Measurements from ENCODE around the gene AKT3. TPM values are rescaled to one million over a fixed set of nuclear protein-coding genes. Genes with fewer than 3 reads are reported as not detected.
"Not testable (repeated sequence)": the region's sequence is repeated elsewhere in the genome, so short reads cannot be mapped to it uniquely, and the experiment has no call there.

AKT3 gene
- polyA plus RNA-seq, 4 donors = 23.8 to 27.8 (median 24.7) TPM

GRCh38 chr1:243842978-243843511 is 7.0 kb downstream of the AKT3 start:
- no peak for DNase-seq (ENCODE audit: low read depth in 4 of 4, low spot score in 2 of 4)

- no peak for DNase-seq (ENCODE audit: low read depth in 4 of 4, low spot score in 2 of 4)
Measured at GRCh38 chr1:243842161-243842560, 7.9 kb downstream of the AKT3 start.

- DNase-seq (ENCODE audit: low read depth in 4 of 4, low spot score in 2 of 4) = no peak
Measured at GRCh38 chr1:243841507-243841906, 8.5 kb downstream of the AKT3 start.

GRCh38 chr1:243837907-243838535 is 12.0 kb downstream of the AKT3 start:
- DNase-seq (ENCODE audit: low read depth in 4 of 4, low spot score in 2 of 4) = no peak

GRCh38 chr1:243834130-243834529 is 15.9 kb downstream of the AKT3 start:
- DNase-seq (ENCODE audit: low read depth in 4 of 4, low spot score in 2 of 4) = no peak

GRCh38 chr1:243831463-243831862 is 18.6 kb downstream of the AKT3 start:
- no peak for DNase-seq (ENCODE audit: low read depth in 4 of 4, low spot score in 2 of 4)

- no peak for DNase-seq (ENCODE audit: low read depth in 4 of 4, low spot score in 2 of 4)
Measured at GRCh38 chr1:243827206-243827605, 22.8 kb downstream of the AKT3 start.

GRCh38 chr1:243824907-243825306 is 25.1 kb downstream of the AKT3 start:
- DNase-seq (ENCODE audit: low read depth in 4 of 4, low spot score in 2 of 4) = not testable (repeated sequence)

- DNase-seq (ENCODE audit: low read depth in 4 of 4, low spot score in 2 of 4) = no peak
Measured at GRCh38 chr1:243821177-243821680, 28.8 kb downstream of the AKT3 start.

GRCh38 chr1:243819438-243819839 is 30.6 kb downstream of the AKT3 start:
- DNase-seq (ENCODE audit: low read depth in 4 of 4, low spot score in 2 of 4) = no peak

GRCh38 chr1:243818978-243819377 is 31.1 kb downstream of the AKT3 start:
- DNase-seq (ENCODE audit: low read depth in 4 of 4, low spot score in 2 of 4) = no peak

- DNase-seq (ENCODE audit: low read depth in 4 of 4, low spot score in 2 of 4) = no peak
Measured at GRCh38 chr1:243814718-243815117, 35.3 kb downstream of the AKT3 start.

- not testable (repeated sequence) for DNase-seq (ENCODE audit: low read depth in 4 of 4, low spot score in 2 of 4)
Measured at GRCh38 chr1:243807346-243807745, 42.7 kb downstream of the AKT3 start.

- DNase-seq (ENCODE audit: low read depth in 4 of 4, low spot score in 2 of 4) = no peak
Measured at GRCh38 chr1:243806310-243806709, 43.7 kb downstream of the AKT3 start.

GRCh38 chr1:243802736-243803135 is 47.3 kb downstream of the AKT3 start:
- no peak for DNase-seq (ENCODE audit: low read depth in 4 of 4, low spot score in 2 of 4)

GRCh38 chr1:243801378-243801777 is 48.7 kb downstream of the AKT3 start:
- no peak for DNase-seq (ENCODE audit: low read depth in 4 of 4, low spot score in 2 of 4)

GRCh38 chr1:243799908-243800307 is 50.1 kb downstream of the AKT3 start:
- no peak for DNase-seq (ENCODE audit: low read depth in 4 of 4, low spot score in 2 of 4)

- no peak for DNase-seq (ENCODE audit: low read depth in 4 of 4, low spot score in 2 of 4)
Measured at GRCh38 chr1:243798726-243799125, 51.3 kb downstream of the AKT3 start.

GRCh38 chr1:243796016-243796415 is 54.0 kb downstream of the AKT3 start:
- no peak for DNase-seq (ENCODE audit: low read depth in 4 of 4, low spot score in 2 of 4)

GRCh38 chr1:243793298-243793697 is 56.7 kb downstream of the AKT3 start:
- DNase-seq (ENCODE audit: low read depth in 4 of 4, low spot score in 2 of 4) = no peak

GRCh38 chr1:243792891-243793290 is 57.2 kb downstream of the AKT3 start:
- no peak for DNase-seq (ENCODE audit: low read depth in 4 of 4, low spot score in 2 of 4)

- DNase-seq (ENCODE audit: low read depth in 4 of 4, low spot score in 2 of 4) = no peak
Measured at GRCh38 chr1:243792401-243792800, 57.6 kb downstream of the AKT3 start.

Measured in left renal cortex interstitium (tissue), 4 donors.